GM19395 (cell line): ENCODE results near the gene TNIK.
"Not testable (repeated sequence)": the region's sequence is repeated elsewhere in the genome, so short reads cannot be mapped to it uniquely, and the experiment has no call there.

Experiments used
- ATAC-seq: cut with Tn5 transposase; IDR thresholded peaks from one replicate; pipeline ENCODE4 v1.9.1; 2021; ENCODE audit warnings: mild to moderate bottlenecking, moderate library complexity; ENCODE audit not compliant: unreplicated experiment

Gene TNIK

GRCh38 chr3:171469376-171469775 is 9.2 kb upstream of the TNIK start:
- ATAC-seq, result no peak

- no peak for ATAC-seq
These were observed 8.2 kb upstream of the TNIK start for GRCh38 chr3:171468296-171468906.

- no peak for ATAC-seq
These were observed 5.6 kb upstream of the TNIK start for GRCh38 chr3:171465763-171466162.

GRCh38 chr3:171464462-171464861 is 4.3 kb upstream of the TNIK start:
- ATAC-seq, result no peak

GRCh38 chr3:171462224-171462623 is 2.0 kb upstream of the TNIK start:
- ATAC-seq, result no peak

GRCh38 chr3:171461525-171461917 is 1.3 kb upstream of the TNIK start:
- ATAC-seq, result no peak

- peak; percentile 47 for ATAC-seq
These were observed 720 bp upstream of the TNIK start for GRCh38 chr3:171460725-171461524.

- no peak for ATAC-seq
These were observed 866 bp downstream of the TNIK start for GRCh38 chr3:171459137-171459941.

- no peak for ATAC-seq
These were observed 1.4 kb downstream of the TNIK start for GRCh38 chr3:171458864-171459136.

GRCh38 chr3:171458071-171458863 is 1.9 kb downstream of the TNIK start:
- no peak for ATAC-seq

GRCh38 chr3:171457607-171458061 is 2.6 kb downstream of the TNIK start:
- no peak for ATAC-seq

GRCh38 chr3:171456765-171457606 is 3.2 kb downstream of the TNIK start:
- ATAC-seq, result no peak

- no peak for ATAC-seq
These were observed 4.3 kb downstream of the TNIK start for GRCh38 chr3:171455603-171456550.

GRCh38 chr3:171454041-171454440 is 6.2 kb downstream of the TNIK start:
- ATAC-seq, result no peak

GRCh38 chr3:171453180-171453886 is 6.9 kb downstream of the TNIK start:
- ATAC-seq, result no peak

- no peak for ATAC-seq
These were observed 7.9 kb downstream of the TNIK start for GRCh38 chr3:171452328-171452727.

- no peak for ATAC-seq
These were observed 8.3 kb downstream of the TNIK start for GRCh38 chr3:171451915-171452314.

GRCh38 chr3:171447579-171447891 is 12.7 kb downstream of the TNIK start:
- ATAC-seq, result not testable (repeated sequence)
